GM18508 (cell line): ENCODE results near the gene CACNA1D.
"Not testable (repeated sequence)": the region's sequence is repeated elsewhere in the genome, so short reads cannot be mapped to it uniquely, and the experiment has no call there.

ENCODE experiments used
- ATAC-seq: cut with Tn5 transposase; IDR thresholded peaks from one replicate; pipeline ENCODE4 v1.9.1; 2021; ENCODE audit warnings: moderate number of reproducible peaks; ENCODE audit not compliant: insufficient read depth, unreplicated experiment

CACNA1D gene

DNA sequence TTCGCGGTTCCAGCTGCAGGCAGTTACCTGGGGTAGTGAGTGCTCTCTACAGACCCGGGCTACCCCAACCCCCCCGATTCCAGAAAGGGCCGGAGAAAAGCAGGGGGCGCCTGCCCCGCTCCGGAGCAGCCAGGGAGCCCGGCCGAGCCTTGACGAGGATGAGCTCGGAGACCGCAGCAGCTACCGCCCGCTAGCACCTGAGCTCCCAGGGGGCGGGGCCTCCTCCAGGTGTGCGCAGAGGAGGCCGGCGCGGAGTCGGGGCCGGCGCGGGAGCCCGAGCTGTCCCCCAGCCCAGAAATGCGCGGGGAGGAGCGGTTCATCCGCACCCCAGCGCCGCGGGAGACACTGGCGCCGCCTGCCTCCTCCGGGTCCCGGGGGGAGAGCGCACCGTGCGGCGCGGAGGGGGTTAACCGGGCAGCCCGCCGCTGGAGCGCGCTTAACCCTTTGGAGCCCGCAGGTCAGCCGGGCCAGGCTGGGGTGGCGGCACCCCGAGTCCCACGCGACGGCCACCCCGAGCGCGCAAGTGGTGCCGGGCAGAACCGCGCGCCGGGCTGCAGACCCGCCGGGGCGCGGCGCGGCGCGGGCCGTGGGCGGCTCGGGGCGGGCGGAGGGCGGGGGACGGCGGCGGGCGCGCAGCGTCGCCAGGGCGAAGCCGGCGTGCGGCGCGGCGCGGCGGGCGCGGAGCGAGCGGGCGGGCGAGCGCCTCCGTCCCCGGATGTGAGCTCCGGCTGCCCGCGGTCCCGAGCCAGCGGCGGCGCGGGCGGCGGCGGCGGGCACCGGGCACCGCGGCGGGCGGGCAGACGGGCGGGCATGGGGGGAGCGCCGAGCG, at the start of gene CACNA1D:
TSS of gene CACNA1D (plus strand) at position 649 of the 829 bp plus-strand sequence. CDS start 556 bp downstream, outside the sequence.
- ATAC-seq, result no peak

DNA sequence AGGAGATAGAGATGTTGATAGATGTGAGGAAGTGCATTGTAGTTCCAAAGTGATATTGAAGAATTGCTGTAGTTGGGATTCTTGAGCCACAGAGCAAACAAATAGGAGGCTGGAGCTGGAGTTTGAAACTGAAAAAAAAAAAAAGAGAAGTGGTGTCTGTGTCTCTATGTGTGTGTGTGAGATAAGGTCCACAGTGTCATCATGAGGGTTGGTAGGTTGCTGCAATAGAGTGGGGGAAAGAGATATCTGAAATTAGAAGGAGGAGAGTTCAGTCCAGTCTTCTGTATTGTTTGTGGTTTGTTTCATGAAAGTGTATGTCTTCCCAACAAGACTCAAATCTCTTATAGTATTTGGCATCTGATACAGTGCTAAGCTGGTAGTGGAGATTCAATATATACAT, 37.3 kb upstream of the CACNA1D start:
- no peak for ATAC-seq

DNA sequence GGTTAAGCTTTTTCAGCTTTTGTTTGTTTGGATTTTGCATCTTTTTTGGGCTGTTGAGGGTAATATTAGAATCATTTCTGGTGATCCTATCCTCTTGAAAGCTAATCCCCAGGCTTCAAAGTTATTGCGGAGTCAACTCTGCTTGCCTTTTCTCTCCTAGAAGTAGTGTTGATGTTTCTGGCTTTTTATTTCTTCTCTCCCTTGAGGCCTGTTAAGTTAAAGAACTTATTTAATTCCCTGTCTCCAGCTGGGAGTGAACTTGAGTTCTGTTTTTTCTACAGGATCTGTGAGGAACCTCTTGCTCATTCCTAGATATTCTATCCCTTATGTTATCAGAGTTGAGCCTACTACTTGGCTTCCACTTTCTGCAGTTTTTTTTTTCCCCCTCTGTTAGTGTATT, 34.1 kb upstream of the CACNA1D start:
- ATAC-seq, result no peak

DNA sequence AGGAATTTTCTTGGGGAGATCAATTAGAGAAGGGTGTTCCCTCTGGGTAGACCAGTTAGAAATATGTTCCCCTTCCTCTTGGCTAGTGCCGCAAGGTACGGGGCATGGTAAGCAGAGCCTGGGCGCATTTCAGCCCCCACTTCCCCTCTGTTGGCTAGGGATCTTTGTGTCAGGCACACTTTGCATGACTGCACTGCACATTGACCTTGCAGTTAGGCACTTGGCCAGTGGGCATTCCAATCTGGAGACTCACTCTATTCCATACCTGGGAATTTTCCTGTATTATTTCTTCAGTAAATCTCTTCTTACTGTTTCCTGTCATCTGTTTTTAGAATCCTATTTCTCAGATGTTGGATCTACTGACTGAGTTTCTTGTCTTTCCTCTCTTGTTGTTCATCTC, 30.0 kb upstream of the CACNA1D start:
- no peak for ATAC-seq

DNA sequence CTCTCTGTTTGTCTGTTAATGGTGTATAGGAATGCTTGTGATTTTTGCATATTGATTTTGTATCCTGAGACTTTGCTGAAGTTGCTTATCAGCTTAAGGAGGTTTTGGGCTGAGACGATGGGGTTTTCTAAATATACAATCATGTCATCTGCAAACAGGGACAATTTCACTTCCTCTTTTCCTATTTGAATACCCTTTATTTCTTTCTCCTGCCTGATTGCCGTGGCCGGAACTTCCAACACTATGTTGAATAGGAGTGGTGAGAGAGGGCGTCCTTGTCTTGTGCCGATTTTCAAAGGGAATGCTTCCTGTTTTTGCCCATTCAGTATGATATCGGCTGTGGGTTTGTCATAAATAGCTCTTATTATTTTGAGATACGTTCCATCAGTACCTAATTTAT, 24.7 kb upstream of the CACNA1D start:
- not testable (repeated sequence) for ATAC-seq

DNA sequence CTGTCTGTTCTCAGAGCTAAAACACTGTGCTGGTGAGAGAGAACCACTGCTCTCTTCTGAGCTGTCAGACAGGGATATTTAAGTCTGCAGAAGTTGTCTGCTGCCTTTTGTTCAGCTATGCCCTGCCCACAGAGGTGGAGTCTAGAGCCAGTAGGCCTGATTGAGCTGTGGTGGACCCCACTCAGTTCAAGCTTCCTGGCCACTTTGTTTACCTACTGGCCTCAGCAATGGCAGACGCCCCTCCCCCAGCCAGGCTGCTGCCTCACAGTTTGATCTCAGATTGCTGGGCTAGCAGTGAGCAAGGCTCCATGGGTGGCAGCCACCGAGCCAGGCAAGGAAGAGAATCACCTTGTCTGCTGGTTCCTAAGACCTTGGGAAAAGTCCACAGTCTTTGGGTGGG, 21.0 kb upstream of the CACNA1D start:
- ATAC-seq, result no peak

DNA sequence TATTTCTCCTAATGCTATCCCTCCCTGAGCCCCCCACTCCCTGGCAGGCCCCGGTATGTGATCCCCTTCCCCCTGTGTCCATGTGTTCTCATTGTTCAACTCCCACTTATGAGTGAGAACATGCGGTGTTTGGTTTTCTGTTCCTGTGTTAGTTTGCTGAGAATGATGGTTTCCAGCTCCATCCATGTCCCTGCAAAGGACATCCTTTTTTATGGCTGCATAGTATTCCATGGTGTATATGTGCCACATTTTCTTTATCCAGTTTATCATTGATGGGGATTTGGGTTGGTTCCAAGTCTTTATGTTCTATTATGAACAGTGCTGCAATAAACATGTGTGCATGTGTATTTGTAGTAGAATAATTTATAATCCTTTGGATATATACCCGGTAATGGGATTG, 18.0 kb upstream of the CACNA1D start:
- not testable (repeated sequence) for ATAC-seq

DNA sequence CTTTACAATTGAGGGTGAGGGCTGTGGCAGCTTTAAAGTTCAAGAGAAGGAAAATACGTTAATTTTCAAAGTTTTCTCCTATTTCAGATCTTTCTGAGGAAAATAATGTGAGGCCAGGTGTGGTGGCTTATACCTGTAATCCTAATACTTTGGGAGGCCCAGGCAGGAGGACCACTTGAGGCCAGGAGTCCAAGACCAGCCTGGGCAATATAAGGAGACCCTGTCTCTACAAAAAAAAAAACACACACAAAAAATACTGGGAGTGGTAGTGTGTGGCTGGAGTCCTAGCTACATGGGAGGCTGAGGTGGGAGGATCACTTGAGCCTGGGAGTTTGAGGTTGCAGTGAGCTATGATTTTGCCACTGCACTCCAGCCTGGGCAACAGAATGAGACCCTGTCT, 16.7 kb upstream of the CACNA1D start:
- not testable (repeated sequence) for ATAC-seq

DNA sequence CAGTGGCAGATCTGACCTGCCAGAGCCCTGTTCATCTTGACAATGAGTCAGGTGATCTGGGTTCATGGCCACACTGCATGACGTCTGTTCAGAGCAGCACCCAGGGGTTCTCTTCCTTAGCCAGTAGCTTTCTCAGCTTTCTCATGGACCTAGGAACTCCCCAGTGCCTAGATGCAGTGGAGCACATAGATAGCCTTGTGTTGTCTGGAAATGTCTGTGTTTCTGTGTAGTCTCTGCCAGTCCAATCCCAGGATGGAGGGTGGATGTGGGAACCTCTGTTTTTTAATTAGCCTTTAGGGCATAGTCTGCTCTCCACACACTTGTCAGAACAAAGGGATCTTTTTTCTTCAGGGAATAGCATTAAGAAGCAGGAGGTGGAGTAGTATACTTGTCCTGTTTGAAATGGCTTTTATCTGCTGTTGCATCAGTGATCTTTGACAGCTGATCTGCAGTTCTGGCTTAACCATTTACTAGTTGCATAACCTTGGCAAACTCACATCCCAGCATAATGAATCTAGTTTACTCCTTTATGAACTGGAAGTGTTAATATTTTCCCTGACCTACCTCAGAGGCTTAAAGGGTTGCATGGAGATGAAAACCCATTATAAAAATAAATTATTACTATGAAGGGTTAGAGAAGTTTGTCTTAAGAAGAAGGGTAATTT, 16.1 kb upstream of the CACNA1D start:
- ATAC-seq, result no peak

DNA sequence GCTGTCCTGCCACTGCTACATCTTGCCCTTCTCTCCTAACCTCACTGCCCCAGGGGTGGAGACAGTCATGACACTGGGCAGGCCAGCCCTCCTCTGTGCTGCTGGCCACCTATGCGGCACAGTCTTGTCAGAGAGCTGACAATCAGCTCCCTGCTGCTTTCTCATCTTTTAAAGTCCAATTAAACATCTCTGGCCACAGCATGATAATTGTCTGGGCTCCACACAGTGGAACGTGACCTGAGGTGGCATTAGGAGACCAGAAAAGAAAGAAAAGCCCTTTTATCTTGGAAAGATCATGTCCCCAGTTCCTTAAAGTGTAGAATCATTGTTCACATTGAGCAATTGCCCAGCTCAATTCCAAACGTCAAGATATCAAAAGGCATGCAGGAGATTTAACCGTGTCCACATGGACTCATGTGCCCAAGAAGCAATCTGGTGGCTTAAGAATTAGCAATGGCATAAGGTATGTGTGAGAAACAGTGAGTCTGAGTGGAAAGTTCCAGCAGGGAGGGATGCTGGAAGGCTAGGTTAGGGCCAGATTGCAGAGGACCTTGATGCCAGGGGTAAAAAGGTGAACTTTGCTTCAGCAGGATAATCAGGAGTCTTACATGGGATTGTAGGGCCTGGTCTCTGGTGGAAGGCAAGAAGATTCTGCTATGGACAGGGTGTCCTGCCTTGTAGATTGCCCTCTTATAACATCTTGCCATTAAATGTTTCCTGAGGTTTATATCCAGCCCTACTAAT, 15.3 kb upstream of the CACNA1D start:
- no peak for ATAC-seq

DNA sequence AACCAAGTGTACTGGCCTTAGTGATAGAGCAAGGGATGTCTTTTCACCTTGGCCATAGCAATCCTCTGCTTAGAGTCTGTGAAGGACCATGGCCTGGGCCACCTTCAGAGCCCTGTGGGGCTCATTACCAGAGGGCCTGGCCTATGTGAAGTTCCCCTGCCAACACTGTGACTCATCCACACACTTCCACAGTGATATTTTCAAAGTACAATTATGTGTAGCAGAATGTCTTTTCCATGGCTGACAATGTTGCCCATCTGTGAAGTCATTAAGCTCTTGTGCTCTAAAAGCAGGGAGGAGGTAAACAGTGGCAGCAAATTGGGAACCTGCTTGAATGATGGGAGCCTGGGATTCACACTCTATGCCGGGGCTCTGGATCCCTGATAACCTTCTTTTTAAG, 12.2 kb upstream of the CACNA1D start:
- no peak for ATAC-seq

DNA sequence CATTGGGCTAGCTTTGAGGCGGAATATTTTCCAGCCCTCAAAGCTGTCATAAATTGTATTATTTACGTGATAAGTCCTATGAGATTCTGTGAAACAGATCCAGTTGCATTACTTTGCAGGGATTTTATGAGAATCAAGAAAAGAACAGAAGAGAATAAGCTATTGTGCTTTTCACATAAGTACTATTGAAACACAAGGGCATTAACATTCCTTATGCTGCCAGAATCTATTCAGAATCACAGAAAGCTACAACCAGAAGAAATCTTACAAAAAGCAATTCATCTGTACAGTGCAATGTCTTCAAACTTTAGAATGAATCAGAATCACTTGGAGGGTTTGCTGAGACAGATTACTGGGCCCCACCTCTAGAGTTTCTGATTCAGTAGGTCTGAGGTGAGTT, 10.6 kb upstream of the CACNA1D start:
- ATAC-seq, result no peak

DNA sequence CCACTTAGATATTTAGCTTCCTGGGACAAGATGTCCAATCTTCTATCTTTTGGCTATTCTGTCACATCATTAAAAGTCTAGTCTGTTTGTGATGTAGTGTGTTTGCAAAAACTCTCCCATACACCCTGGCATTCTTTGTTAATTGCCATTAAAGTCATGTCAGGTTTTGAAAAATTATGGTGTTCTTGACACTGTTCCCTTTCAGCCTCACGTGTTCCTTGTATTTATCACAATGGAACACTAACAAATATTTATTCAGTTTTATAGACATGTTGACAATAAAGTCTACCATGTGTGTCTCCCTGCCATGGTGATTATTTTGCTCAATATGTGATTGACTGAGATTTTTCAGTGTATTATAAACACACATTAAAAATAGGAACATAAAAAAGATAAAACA, 9.4 kb upstream of the CACNA1D start:
- no peak for ATAC-seq

DNA sequence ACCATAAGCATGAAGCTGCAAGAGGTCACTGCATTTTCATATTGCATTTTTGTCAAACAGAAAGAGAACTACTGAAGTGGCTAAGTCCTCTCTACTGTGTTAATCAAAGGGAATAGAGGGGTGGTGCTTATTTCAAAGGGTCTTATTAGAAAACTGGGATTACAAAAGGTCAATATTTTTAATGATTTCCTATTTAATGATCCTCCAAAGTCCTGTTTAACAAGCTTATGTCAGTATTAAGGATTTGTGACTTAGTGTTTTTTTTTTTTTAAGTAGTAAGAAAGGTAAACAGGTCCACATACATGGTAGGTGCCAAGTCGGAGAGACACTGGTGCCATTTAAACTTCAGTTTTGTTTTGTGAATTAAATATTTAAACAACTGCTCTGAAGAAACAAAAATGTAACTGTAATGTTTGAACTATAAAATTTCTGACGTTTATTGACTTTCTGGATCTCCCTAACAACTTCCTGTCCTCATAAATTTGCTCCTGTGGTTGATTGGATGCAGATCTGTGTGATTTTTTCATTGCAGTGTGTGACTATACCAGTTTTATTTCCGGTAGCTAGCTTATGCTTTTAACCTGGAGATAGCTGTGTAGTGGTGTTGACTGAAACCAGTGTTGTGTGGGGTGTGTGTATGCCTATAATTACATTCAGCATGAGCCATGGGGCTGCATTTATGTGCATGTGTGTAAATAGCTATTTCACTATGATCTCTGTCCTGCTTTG, 8.6 kb upstream of the CACNA1D start:
- ATAC-seq, result no peak

DNA sequence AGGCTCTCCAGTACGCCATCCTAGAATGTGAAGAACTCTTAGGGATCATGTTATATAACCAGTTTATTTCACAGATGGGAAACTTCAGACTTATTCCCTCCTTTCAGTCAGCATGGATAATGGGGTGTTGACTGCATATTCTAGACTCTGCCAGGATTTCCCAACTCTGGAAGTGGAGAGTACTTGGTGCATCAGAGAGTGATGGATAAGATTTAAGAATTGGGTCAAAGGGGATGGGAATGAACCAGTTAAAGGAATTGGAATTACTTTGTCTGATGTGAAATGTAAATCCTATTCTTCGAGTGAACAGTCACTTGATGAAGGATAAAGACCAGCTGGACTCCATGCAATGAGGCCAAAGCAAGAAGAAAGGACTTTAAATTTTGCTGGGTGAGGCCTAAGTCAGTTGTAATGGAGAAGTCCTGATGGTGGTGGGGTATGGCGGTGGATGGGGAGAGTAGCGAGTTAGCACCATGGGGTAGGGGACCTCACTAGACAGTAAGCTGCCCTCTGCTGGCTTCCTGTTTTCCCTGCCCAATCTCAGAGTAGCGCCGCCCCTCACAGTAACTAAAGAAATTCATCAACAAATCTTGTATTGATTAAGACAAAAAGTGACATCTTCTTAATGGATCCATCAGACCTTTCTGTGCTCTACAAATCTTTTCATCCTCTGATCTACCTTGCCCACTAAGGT, 7.3 kb upstream of the CACNA1D start:
- no peak for ATAC-seq

DNA sequence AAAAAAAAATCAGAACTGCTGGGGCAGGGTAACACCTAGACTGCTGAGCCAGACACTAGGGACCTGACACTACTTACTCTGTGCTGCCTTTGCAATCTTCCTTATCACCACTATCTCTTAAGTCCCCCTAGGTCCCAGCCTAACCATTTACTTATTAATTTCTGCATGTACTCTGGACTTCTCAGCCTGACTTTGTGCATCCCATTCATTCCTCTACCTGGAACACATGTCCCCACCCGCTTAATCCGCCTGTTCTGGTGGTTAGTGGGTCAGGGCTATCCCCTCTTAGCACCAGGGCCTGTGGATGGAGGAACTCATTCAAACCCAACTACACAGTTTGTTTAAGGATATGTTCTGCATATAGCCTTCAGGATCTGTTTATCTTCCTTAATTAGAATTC, 5.0 kb upstream of the CACNA1D start:
- no peak for ATAC-seq

DNA sequence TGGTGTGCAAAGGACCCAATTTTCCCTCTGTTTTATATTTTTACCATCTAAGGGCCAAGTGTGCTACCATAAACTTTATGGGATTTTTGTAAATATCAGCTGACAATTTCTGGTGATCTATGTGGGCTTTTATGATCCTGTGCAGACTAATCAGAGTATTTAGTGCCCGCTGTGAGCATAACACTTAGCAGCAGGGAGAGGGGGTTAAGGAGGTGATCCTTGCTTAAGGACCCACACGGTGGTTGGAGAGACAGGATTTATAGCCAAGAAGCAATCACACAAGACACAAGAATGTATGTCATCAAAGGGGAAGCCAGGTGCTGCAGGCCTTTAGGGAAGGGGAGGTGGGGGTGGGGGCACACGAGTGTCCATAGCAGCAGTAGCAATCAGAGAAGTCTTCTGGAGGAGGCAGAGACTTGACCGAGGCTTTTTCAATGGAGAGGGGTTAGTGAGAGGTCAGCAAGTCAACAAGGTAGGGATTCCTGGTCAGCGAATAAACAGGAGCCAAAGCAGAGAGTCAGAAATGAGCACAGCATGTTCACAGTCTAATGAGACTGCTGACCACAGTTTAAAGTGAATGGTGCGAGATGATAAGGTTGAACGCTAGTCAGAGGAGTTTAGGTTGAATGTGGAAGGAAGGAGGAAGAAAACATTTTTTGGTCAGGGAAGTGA, 4.5 kb upstream of the CACNA1D start:
- no peak for ATAC-seq

DNA sequence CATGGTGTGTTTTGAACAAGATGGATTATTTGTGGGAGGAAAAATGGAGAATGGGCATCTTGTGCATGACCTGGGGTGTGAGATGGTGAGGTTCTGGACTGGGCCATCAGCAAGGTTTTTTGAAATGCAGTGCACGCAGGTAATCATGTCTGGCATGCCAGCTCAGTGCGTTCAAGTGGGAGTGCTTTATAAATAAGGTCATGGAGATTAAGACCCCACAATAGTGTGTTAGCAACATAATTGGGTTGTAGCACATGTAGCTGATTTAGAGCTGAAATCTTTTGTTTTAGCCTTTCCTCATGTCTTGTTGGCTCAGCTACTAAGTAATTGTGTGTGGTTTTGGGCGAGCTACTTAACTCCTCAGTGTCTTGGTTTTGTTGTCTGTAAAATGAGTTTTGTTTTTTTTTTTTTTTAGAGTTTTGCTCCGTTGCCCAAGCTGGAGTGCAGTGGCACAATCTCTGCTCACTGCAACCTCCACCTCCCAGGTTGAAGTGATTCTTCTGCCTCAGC, 3.9 kb upstream of the CACNA1D start:
- ATAC-seq, result no peak

DNA sequence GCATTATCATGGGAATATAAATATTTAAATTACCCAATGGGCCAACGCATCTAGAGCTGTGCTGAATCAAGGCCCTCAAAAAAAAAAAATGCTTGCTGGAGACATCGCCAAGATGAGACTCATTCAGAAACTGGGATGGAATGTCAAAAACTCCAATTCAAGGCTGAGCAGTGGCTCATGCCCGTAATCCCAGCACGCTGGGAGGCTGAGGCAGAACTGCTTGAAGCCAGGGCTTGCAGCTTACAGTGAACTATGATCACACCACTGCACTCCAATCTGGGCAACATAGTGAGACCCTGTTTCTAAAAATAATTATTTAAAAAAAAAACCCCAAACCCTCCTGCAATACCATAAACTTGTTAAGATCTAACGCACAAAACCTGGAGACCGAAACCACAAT, 3.1 kb upstream of the CACNA1D start:
- ATAC-seq, result no peak
